A673 (cell line): ENCODE measurements around the gene GADL1.

Experiments used
- EZH2 ChIP-seq: fragments of 200-600 bp; sonication (generic); IDR thresholded peaks from 2 replicates; pipeline ENCODE4 v1.6.1; 2017; ENCODE audit warnings: borderline replicate concordance, low read depth, mild to moderate bottlenecking, mixed read lengths, antibody characterized with exemption, low read length; ENCODE audit not compliant: poor library complexity, severe bottlenecking
- TF ChIP-seq, protein P1 (sequence below): fragments of 300-800, 200-600 bp; sonication (generic); conservative IDR thresholded peaks from 2 replicates; pipeline ENCODE4 v1.5.1; 2017; ENCODE audit warnings: low read depth, mild to moderate bottlenecking, antibody characterized with exemption, low read length, moderate library complexity, mixed read lengths

DNA sequence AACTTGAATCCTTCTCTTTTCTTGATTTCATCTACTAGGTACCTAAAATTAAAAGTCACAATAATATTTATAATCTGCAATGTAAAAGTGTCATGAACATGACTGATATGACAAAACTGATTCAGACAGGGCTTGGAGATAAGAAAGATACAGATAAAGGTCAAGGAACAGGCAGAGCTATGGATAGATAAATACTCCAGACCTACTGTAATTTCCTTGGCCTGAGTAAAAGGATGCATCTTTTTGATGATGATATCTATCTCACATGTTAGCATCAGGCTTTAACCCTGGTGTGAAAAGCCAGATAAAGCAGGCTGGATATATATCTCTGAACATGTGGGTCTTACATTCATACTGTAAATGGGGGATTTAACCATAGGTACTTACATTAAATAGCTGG is 108.1 kb downstream of the GADL1 start:
- TF ChIP-seq, protein P1, sequence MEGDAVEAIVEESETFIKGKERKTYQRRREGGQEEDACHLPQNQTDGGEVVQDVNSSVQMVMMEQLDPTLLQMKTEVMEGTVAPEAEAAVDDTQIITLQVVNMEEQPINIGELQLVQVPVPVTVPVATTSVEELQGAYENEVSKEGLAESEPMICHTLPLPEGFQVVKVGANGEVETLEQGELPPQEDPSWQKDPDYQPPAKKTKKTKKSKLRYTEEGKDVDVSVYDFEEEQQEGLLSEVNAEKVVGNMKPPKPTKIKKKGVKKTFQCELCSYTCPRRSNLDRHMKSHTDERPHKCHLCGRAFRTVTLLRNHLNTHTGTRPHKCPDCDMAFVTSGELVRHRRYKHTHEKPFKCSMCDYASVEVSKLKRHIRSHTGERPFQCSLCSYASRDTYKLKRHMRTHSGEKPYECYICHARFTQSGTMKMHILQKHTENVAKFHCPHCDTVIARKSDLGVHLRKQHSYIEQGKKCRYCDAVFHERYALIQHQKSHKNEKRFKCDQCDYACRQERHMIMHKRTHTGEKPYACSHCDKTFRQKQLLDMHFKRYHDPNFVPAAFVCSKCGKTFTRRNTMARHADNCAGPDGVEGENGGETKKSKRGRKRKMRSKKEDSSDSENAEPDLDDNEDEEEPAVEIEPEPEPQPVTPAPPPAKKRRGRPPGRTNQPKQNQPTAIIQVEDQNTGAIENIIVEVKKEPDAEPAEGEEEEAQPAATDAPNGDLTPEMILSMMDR, result no peak
- no peak for TF ChIP-seq EZH2
